SK-N-SH (cell line): Measurements from ENCODE around the gene TSPAN31. TPM values are rescaled to one million over a fixed set of nuclear protein-coding genes. Genes with fewer than 3 reads are reported as not detected.

Experiments
- CTCF ChIA-PET: fragments of 300-600, 350-600 bp; formaldehyde crosslinking; extraction: SDS; loops from one replicate; lab custom pipeline; 2021; lab: Yijun Ruan, JAX
- POLR2A ChIA-PET: fragments of 350-600 bp; sonication (Branson Sonifier 250); formaldehyde crosslinking; extraction: SDS; loops from one replicate; lab custom pipeline; 2020; ENCODE audit warnings: antibody characterized with exemption, inconsistent platforms; lab: Yijun Ruan, JAX
- DNase-seq: peaks from one replicate; pipeline ENCODE4 v3.0.0; 2012
- H2AFZ ChIP-seq: fragments of 200-600 bp; sonication (generic); 2 replicates; pipeline ENCODE4 v1.8.1; 2016; ENCODE audit warnings: antibody characterized with exemption, mild to moderate bottlenecking, low read depth
- H3F3A ChIP-seq: fragments of 200-600 bp; sonication (generic); replicated peaks from 2 replicates; pipeline ENCODE3; 2016; ENCODE audit warnings: antibody characterized with exemption, mild to moderate bottlenecking; ENCODE audit not compliant: insufficient read depth
- H3K27ac ChIP-seq, 2 experiments: fragments of 200-500 bp in 1 of 2; fragments of 200-600 bp in 1 of 2; sonication (Bioruptor generic) in 1 of 2; sonication (generic), shearing (Covaris generic) in 1 of 2; 2 replicates each; pipeline versions ENCODE4 v1.5.1 to v1.6.1; 2014 to 2016; ENCODE audit warnings: low read depth in 2 of 2, inconsistent platforms in 1 of 2, low read length in 1 of 2, mild to moderate bottlenecking in 1 of 2, mixed read lengths in 1 of 2
- H3K27me3 ChIP-seq: fragments of 200-600 bp; sonication (generic), shearing (Covaris generic); 2 replicates; pipeline ENCODE4 v1.6.1; 2016; ENCODE audit warnings: mixed run types; ENCODE audit not compliant: insufficient read depth
- H3K36me3 ChIP-seq, 2 experiments: fragments of 200-500 bp in 1 of 2; fragments of 200-600 bp in 1 of 2; sonication (Bioruptor generic) in 1 of 2; sonication (generic) in 1 of 2; replicated peaks in 1 of 2; 2 replicates each; pipeline versions ENCODE3 to v1.5.1; 2014 to 2016; ENCODE audit warnings: low read length in 1 of 2, mild to moderate bottlenecking in 1 of 2; ENCODE audit not compliant: insufficient read depth in 2 of 2, control insufficient read depth in 1 of 2
- H3K4me1 ChIP-seq, 2 experiments: fragments of 200-500 bp in 1 of 2; fragments of 200-600 bp in 1 of 2; sonication (Bioruptor generic) in 1 of 2; sonication (generic), shearing (Covaris generic) in 1 of 2; 2 replicates each; pipeline versions ENCODE4 v1.5.1 to v1.6.1; 2014 to 2016; ENCODE audit warnings: low read depth in 1 of 2, low read length in 1 of 2, mixed run types in 1 of 2; ENCODE audit not compliant: insufficient read depth in 2 of 2, control insufficient read depth in 1 of 2
- H3K4me2 ChIP-seq: fragments of 200-600 bp; sonication (generic), shearing (Covaris generic); 2 replicates; pipeline ENCODE4 v1.6.1; 2017; ENCODE audit warnings: mixed run types
- H3K4me3 ChIP-seq, 2 experiments: fragments of 200-500 bp in 1 of 2; fragments of 200-600 bp in 1 of 2; sonication (Bioruptor generic) in 1 of 2; sonication (generic), shearing (Covaris generic) in 1 of 2; 2 replicates each; pipeline versions ENCODE4 v1.5.1 to v1.8.1; 2014 to 2016; ENCODE audit warnings: low read depth in 2 of 2, inconsistent platforms in 1 of 2, low read length in 1 of 2, mild to moderate bottlenecking in 1 of 2, mixed read lengths in 1 of 2, moderate library complexity in 1 of 2
- H3K79me2 ChIP-seq: fragments of 200-600 bp; sonication (generic); 2 replicates; pipeline ENCODE4 v1.8.1; 2017; ENCODE audit warnings: mild to moderate bottlenecking; ENCODE audit not compliant: insufficient read depth
- H3K9ac ChIP-seq: fragments of 200-600 bp; sonication (generic); 2 replicates; pipeline ENCODE4 v1.6.1; 2017; ENCODE audit warnings: mixed run types
- H3K9me2 ChIP-seq: fragments of 200-600 bp; sonication (generic); 2 replicates; pipeline ENCODE4 v1.6.1; 2017; ENCODE audit warnings: mixed run types
- H3K9me3 ChIP-seq: fragments of 200-600 bp; sonication (generic); 2 replicates; pipeline ENCODE4 v1.6.1; 2017; ENCODE audit warnings: mixed run types, mild to moderate bottlenecking, moderate library complexity
- H4K20me1 ChIP-seq: fragments of 200-600 bp; sonication (generic); 2 replicates; pipeline ENCODE4 v1.6.1; 2017; ENCODE audit warnings: mild to moderate bottlenecking, mixed run types; ENCODE audit not compliant: insufficient read depth
- CTCF ChIP-seq: fragments of 200-600 bp; sonication (generic); IDR thresholded peaks from 2 replicates; pipeline ENCODE4 v1.6.1; 2017; ENCODE audit warnings: antibody characterized with exemption, mild to moderate bottlenecking, moderate library complexity
- EP300 ChIP-seq, 2 experiments: IDR thresholded peaks; 2 replicates each; pipeline versions ENCODE4 v1.4.0 to v1.6.1; 2012; ENCODE audit warnings: borderline replicate concordance in 1 of 2, low read depth in 1 of 2, low read length in 1 of 2
- EZH2phosphoT487 ChIP-seq: fragments of 200-600 bp; sonication (generic); IDR thresholded peaks from 2 replicates; pipeline ENCODE4 v1.6.1; 2017; ENCODE audit warnings: low read depth, mixed run types, mild to moderate bottlenecking, antibody characterized with exemption, moderate library complexity, borderline replicate concordance
- IRF3 ChIP-seq: fragments of 150-350 bp; IDR thresholded peaks from 2 replicates; pipeline ENCODE4 v1.6.1; 2016; ENCODE audit warnings: mild to moderate bottlenecking, low read depth, low read length
- JUND ChIP-seq: IDR thresholded peaks from 2 replicates; pipeline ENCODE4 v1.4.0; 2012
- MEF2A ChIP-seq: IDR thresholded peaks from 2 replicates; pipeline ENCODE4 v1.4.0; 2012; ENCODE audit warnings: low read depth, borderline replicate concordance
- NFIC ChIP-seq: IDR thresholded peaks from 2 replicates; pipeline ENCODE4 v1.4.0; 2012; ENCODE audit warnings: borderline replicate concordance
- NRF1 ChIP-seq: IDR thresholded peaks from 2 replicates; pipeline ENCODE4 v1.6.1; 2012; ENCODE audit warnings: low read depth, mild to moderate bottlenecking, low read length
- SMC3 ChIP-seq: IDR thresholded peaks from 2 replicates; pipeline ENCODE4 v1.6.1; 2012; ENCODE audit warnings: low read depth, low read length, improper control_type of control experiment
- TAF1 ChIP-seq: IDR thresholded peaks from 2 replicates; pipeline ENCODE4 v1.6.1; 2012; ENCODE audit warnings: low read depth, mild to moderate bottlenecking, low read length, moderate library complexity, borderline replicate concordance
- TCF12 ChIP-seq: IDR thresholded peaks from 2 replicates; pipeline ENCODE4 v1.4.0; 2012
- TEAD4 ChIP-seq: IDR thresholded peaks from 2 replicates; pipeline ENCODE4 v1.4.0; 2012; ENCODE audit warnings: mild to moderate bottlenecking, borderline replicate concordance; ENCODE audit not compliant: insufficient read depth
- WGBS: methylation state at CpG from one replicate; pipeline ENCODE4 v1.1.6; 2017; ENCODE audit warnings: low lambda C conversion rate; 5-methylcytosine and 5-hydroxymethylcytosine counted together
- polyA plus RNA-seq, 3 experiments: library from polyadenylated mRNA; depleted of rRNA; stranded (reverse); fragments of >200 nt; gene quantifications; 2 replicates each; pipeline ENCODE4 v1.2.3, GENCODE V29; 2012
- TF ChIP-seq, protein P1 (sequence below): fragments of 150-350 bp; IDR thresholded peaks from 2 replicates; pipeline ENCODE4 v1.6.1; 2017; ENCODE audit warnings: antibody characterized with exemption, low read length, low read depth, borderline replicate concordance
- TF ChIP-seq, protein P2 (sequence below): IDR thresholded peaks from 2 replicates; pipeline ENCODE4 v1.6.1; 2012; ENCODE audit warnings: mild to moderate bottlenecking, low read depth, low read length, moderate library complexity

TSPAN31 gene
- polyA plus RNA-seq, 1 of the 3 experiments (the other 2 are of a cell fraction): 36.8 TPM

- 92% methylated on average over 2 of the region's 2 CpGs for WGBS
- Histone ChIP-seq H3K79me2 (peaks cover 22% of the 10 kb centered on the region), H3K36me3 (peaks cover 7 to 9% of the 10 kb centered on the region in 2 experiments), H3F3A (peaks cover 11% of the 10 kb centered on the region), H3K9me2 (no peaks in the 10 kb centered on the region), H3K4me2 (no peak overlapping the region), H3K4me1 (peaks cover 0 to 6% of the 10 kb centered on the region in 2 experiments; a peak in 1 of 4 replicates), H2AFZ (no peak overlapping the region), H3K9ac (no peak overlapping the region), H3K27ac (no peak overlapping the region), H3K9me3 (no peaks in the 10 kb centered on the region), H4K20me1 (no peaks in the 10 kb centered on the region), H3K4me3 (no peak overlapping the region), H3K27me3 (no peaks in the 10 kb centered on the region)
- no peak for DNase-seq
- ChIA-PET CTCF (interaction anchor here (0.7 to 2.3 kb wide), 4 partner anchors 18 to 145 kb away, joined by 3 to 7 read pairs (median 3); no protein-coding TSS in a partner anchor), POLR2A (no interaction called here)
- TF ChIP-seq TEAD4: no peak
- TF ChIP-seq MEF2A: no peak
- TF ChIP-seq JUND: no peak
- no peak for TF ChIP-seq CTCF
- no peak for TF ChIP-seq EZH2phosphoT487
- no peak for TF ChIP-seq NRF1
- TF ChIP-seq IRF3: no peak
- no peak for TF ChIP-seq SMC3
- no peak for TF ChIP-seq EP300 (IDR thresholded peaks at IDR 0.05; ENCODE audit: borderline replicate concordance in 1 of 2, low read depth in 1 of 2, low read length in 1 of 2)
- TF ChIP-seq, protein P1, sequence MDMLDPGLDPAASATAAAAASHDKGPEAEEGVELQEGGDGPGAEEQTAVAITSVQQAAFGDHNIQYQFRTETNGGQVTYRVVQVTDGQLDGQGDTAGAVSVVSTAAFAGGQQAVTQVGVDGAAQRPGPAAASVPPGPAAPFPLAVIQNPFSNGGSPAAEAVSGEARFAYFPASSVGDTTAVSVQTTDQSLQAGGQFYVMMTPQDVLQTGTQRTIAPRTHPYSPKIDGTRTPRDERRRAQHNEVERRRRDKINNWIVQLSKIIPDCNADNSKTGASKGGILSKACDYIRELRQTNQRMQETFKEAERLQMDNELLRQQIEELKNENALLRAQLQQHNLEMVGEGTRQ: no peak
- no peak for TF ChIP-seq NFIC
- TF ChIP-seq TAF1: no peak
- TF ChIP-seq TCF12: no peak
- TF ChIP-seq, protein P2, sequence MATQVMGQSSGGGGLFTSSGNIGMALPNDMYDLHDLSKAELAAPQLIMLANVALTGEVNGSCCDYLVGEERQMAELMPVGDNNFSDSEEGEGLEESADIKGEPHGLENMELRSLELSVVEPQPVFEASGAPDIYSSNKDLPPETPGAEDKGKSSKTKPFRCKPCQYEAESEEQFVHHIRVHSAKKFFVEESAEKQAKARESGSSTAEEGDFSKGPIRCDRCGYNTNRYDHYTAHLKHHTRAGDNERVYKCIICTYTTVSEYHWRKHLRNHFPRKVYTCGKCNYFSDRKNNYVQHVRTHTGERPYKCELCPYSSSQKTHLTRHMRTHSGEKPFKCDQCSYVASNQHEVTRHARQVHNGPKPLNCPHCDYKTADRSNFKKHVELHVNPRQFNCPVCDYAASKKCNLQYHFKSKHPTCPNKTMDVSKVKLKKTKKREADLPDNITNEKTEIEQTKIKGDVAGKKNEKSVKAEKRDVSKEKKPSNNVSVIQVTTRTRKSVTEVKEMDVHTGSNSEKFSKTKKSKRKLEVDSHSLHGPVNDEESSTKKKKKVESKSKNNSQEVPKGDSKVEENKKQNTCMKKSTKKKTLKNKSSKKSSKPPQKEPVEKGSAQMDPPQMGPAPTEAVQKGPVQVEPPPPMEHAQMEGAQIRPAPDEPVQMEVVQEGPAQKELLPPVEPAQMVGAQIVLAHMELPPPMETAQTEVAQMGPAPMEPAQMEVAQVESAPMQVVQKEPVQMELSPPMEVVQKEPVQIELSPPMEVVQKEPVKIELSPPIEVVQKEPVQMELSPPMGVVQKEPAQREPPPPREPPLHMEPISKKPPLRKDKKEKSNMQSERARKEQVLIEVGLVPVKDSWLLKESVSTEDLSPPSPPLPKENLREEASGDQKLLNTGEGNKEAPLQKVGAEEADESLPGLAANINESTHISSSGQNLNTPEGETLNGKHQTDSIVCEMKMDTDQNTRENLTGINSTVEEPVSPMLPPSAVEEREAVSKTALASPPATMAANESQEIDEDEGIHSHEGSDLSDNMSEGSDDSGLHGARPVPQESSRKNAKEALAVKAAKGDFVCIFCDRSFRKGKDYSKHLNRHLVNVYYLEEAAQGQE: no peak
Measured at GRCh38 chr12:57776247-57776587, 31.4 kb downstream of the TSPAN31 start.
